ENCODE data around the gene TIMM10.
A peak's percentile ranks its signal among the peaks of the same experiment; 100 is the strongest.

TIMM10 gene

DNA sequence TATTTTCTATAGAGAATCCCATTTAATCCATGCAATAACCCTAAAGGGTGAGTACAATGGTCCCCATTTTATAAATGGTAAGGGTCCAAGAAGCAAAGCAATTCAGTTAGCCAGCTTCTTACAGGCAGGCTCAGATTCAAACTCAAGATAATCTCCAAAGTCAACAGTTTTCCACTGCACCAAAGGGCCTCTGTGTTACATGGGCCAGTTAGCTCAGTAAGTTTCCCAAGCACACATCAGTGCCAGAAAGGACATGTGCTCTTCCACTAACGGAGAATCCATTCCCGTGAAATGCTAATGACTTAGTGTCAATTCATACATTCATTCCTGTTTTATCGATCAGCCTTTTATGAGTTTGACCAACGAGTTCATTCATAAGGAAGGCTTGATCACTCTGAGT lies 26.0 kb downstream of the TIMM10 start:
- FAIRE-seq (no peak), DNase-seq (ENCODE audit: low spot score) (no peak)

DNA sequence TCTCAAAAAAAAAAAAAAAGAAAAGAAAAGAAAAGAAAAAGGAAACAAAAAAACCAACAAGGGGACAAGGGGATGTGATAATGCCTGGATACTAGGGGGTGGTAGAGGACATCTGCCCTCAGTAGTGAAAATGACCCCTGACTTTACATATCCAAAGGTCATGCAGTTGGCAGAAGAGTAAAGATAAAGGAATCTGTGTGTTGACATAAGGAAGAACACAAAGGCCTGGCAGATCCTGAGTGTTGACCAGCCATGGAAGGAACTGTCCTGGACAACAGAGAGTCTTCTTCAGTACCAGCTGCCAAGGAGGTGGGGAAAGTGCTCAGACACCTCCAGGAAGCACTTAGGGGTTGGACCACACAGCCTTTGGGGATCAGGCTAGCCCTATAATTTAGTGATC lies 27.7 kb downstream of the TIMM10 start:
- FAIRE-seq (no peak), DNase-seq (ENCODE audit: low spot score) (no peak)

DNA sequence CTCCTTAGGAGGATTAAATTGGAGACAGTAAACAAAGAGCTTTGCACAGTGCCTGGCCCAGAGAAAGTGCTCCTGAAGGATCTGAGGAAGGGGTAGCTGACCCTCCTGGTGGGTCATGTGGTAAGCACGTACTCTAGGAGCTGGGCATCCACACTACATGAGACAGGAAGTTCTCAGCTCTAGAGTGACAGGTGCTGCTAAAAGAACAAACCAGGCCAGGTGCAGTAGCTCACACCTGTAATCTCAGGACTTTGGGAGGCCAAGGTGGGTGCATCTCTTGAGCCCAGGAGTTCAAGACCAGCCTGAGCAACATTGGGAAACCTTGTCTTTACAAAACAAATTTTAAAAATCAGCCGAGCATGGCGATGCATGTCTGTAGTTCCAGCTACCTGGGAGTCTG lies 28.2 kb downstream of the TIMM10 start:
- DNase-seq (ENCODE audit: low spot score) (no peak), FAIRE-seq (no peak)

DNA sequence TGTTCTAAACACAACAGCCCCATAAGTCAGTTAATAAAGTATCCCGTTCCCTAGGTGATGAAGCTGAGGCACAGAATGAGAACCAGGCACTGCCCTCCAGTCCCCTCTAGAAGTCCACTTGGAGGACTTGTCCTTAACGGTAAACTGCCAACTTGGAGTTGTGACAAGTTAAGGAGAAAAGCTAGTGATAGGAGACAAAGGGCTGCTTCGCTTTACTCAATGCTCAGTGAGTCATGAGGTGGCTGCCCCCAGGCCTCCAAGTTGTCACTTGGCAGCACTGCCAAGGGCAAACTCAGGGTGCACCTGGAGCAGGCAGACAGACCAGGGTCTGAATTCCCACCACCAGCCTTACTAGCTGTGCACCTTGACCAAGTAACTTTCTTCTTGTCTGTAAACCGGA lies 28.6 kb downstream of the TIMM10 start:
- DNase-seq (ENCODE audit: low spot score) (no peak), FAIRE-seq (no peak)

DNA sequence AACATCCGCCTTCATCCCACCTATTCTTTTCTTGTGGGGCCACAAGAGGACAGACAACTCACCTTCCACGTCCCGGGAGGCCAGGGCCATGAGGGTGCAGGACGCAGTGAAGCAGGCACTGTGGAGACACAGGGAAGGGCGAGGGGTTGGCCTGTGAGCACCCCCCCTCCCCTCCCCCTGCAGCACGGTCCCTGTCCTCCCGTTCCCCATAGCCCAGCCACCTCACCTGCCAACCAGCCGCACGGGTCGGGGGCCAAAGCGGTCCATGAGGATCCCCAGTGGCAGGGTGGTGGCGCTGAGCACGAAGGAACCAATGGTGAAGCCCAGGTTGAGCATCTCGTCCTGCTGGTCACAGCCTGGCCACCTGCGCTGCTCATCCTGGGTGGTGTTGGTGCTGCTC lies 29.6 kb downstream of the TIMM10 start:
- FAIRE-seq (no peak), DNase-seq (ENCODE audit: low spot score) (no peak)

DNA sequence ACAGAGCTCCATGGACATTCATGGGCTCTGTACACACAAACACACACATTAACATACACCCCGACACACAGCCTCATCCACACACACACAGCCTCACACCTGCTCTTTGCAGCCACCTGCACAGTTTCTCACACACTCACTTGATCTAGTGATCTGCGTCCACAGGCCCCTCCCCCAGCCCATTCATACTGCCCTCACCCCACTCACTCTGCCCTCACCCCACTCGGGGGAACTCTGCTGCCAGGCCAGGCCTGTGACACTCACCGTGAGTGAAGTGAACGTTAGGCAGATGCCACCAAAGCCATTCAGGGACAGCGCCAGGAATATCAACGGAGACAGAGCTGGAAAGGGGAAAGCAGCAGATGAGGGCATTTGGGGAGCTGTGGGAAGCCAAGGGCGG lies 30.0 kb downstream of the TIMM10 start:
- no peak for DNase-seq (ENCODE audit: low spot score)
- FAIRE-seq: no peak

DNA sequence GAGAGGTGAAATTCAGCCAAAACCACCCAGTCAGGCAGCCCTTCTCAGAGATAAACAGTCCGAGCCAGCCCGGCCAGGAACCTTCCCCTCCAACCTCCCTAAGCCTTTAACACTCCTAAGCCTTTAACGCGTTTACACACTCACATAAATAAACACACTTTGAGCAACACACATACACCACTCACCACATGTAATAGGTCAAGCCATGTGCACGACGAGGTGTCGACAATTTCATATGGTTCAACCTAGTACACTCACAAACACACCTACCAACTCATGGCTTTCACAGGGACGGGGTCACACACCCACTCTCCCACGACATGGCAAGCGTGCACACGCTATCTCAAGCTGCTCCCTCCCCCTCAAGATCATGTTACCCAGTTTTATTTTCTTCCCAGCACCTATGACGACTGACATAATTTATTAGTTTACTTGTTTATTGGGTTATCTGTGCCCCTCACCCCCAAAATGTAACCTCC lies 30.5 kb downstream of the TIMM10 start:
- no peak for DNase-seq (ENCODE audit: low spot score)
- no peak for FAIRE-seq

DNA sequence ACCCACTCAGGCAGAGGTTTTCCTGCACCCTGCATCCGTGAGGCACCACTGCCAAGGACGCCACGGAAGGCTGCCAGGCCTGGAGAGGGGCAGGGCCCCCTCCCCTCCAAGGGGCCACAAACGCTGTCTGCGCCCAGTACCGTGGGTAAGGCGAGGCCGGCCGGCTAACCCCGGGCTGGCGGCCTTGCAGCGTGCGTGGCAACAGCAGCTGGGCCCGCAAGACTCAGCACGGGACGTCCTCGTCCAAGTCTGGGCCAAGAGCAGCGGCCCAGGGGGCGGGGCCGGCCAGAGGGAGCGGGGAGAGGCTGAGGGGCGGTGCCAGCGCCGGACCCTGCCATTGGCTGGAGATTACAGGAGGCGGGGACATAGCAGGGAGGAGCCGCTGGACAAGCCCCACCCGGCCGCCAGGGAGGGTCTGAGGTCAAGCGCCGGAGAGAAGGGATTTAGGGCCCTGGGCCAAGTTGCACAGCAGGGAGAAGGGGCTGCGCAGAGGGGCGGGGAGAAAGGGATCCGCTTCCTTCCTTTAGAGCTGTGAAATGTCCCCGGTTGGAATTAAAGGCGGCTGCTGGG lies 31.1 kb downstream of the TIMM10 start:
- DNase-seq (ENCODE audit: low spot score): no peak

DNA sequence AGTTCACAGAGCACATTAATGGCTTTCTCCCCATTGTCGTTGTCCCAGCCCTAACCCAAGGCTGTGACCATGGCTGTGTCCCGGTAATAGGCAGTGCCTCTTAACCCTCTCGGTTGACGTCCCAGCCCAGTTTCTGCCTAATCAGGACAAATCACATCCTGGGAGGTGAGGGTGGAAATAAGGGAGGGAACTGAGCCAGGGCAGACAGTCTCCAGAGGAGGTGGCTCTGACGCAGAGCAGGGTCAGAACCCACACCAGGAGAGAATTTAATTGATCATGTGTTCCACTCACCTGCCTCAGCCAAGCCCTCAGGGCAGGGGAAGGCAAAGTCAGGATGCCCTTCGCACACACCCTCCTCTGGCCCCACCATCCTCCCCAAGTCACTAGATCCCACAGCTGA lies 32.0 kb downstream of the TIMM10 start:
- no peak for DNase-seq (ENCODE audit: low spot score)
- FAIRE-seq: no peak

More for the DNA sequence above, 31.1 kb downstream of the TIMM10 start:
- FAIRE-seq: no peak

DNA sequence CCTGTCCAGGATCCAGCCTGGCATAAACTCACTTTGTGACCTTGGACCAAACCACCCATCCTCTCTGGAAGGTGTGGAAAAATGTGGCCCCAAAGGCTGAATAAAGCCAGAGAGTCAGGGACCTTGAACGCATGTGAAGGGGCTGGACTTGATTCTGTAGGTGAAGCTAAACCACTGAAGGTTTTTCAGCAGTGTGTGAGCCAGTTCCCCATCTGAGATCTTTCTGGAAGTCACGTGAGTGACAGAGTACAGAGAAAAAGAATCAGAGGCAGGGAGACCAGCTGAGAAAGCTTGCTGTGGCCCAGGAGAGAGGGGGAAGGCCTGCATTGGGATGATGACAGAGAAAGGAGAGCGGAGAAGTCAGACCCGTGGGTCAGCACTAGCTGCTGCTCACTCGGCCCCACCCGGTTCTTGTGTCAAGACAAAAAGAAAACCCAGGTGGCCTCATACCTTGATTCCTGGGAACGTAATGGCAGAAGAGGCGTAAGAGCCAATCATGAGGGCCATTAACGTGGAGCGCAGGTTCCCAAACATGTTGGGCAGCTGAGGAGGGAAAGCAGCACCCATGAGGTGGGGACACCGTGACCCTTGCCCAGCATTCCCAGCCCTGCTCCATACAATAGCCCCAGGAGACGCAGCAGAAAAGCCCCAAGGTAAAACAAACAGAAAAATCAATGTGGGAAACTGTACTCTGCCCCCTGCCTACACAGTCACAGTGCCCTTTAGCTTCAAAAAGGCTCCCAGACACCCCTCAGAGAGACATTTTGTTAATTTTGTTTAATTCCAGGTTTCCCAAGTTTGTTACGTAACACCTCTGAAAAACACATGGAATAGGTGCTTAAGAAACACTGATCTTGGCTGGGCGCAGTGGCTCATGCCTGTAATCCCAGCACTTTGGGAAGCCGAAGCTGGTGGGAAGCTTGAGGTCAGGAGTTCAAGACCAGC lies 33.0 kb downstream of the TIMM10 start:
- FAIRE-seq: no peak
- no peak for DNase-seq (ENCODE audit: low spot score)

DNA sequence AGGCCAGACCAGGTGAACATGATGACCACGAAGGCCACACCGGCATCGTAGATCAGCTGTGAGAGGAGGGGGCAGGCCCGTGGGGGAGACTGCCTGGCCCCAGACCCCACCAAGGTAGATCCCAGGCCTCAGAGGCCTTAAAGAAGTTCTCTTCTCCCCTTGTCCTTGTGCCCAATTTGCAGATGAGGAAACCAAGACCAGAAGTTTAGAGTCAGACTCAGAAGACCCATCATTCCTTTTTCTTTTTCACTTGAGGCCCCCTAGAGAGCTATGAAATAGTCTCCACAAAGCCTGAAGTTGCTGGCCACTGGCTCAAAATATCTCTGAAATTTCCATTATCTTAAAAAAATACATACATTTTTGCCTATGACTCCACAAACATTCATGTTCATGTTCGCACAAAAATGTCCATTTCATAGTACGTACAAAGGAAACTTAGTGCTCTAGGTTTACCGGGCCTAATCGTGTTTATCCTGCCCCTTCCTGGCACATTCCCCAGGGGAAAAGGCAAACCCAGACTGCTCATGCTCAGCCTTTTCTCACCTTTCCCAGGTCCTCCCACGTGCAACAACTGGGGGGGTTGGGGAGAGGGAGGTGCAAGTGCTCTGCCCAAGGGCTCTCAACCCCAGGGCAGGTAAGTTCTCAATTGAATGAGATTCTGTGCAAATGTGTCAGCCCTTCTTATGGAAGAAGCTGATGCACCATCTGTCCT lies 34.3 kb downstream of the TIMM10 start:
- DNase-seq (ENCODE audit: low spot score) (no peak), FAIRE-seq (no peak)

DNA sequence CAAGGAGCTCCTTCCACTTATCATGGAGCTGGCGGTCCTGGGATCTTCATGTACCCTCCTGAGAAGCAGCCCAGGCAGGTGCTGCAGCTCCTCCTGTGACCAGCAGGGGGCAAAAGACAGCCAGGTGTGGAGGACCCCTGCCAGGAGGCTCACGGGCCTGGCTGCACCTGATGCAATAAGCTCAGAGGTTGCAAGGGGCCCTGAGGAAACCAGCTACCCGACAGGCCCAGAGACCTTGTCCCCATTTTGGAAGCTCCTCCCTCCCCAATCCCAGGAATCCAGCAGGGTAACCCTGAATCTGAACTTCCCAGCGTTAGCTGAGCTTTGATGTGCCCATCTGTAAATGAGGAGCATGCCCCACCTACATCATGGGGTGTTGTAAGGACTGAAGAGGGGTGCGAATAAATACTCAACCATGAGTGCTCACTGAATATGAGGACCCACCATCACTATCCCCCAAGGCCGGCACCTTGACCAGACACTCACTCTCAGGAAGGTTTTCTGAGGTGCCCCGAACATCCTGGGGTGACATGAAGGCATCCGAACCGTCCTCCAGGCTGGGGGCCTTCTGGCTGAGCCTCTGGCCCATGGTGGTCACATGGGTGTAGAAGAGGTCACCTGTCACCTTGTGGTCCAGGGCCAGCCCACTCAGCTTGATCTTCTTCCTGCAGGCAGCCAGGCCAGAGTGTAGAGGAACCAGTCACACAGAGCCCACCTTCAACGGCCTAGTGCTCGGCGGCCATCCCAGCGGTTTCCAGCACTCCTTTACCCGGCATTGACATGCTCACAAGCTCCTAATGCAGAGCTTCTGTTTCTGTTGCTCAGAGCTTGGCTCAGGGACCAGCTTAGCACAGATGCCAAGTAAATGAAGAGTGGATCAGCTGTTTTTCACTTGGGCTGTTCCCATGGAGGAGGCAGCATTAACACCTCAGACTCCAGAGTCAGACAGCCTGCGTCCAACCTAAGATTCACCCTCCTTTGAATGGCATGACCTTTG lies 36.7 kb downstream of the TIMM10 start:
- DNase-seq (ENCODE audit: low spot score) (peak; percentile 12), FAIRE-seq (no peak)

DNA sequence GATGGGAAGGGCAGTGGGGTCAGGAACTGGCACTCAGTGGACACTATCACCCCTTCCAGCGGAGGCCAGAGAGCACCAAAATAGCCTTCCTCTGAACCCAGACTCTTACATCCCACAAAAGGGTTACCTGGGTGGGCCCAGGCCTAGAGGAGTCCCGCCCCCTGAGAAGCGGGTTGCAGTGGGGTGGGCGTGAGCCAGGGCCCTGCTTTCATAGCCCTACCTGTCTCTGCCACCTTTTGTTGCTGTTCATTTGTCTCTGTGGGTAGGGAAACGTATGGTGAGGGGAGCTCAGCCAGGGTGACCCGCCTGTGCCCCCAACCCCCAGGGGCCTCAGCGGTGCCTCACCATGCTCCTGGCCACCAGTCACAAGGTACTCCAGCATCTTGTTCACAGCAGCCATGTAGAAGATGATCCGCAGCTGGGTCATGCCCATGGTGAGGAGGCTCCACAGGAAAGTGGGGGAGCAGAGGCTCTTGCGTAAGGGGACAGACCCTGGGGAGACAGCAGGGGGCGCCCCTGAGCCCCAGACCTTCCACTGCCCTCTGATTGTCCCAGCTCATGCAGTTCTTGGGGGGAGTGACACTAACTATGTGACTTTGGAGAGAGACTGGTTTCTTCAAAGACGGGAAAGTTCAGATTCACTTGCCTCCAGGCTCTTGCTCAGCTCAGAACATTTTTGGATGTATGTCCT lies 39.0 kb downstream of the TIMM10 start:
- FAIRE-seq (no peak), DNase-seq (ENCODE audit: low spot score) (no peak)

DNA sequence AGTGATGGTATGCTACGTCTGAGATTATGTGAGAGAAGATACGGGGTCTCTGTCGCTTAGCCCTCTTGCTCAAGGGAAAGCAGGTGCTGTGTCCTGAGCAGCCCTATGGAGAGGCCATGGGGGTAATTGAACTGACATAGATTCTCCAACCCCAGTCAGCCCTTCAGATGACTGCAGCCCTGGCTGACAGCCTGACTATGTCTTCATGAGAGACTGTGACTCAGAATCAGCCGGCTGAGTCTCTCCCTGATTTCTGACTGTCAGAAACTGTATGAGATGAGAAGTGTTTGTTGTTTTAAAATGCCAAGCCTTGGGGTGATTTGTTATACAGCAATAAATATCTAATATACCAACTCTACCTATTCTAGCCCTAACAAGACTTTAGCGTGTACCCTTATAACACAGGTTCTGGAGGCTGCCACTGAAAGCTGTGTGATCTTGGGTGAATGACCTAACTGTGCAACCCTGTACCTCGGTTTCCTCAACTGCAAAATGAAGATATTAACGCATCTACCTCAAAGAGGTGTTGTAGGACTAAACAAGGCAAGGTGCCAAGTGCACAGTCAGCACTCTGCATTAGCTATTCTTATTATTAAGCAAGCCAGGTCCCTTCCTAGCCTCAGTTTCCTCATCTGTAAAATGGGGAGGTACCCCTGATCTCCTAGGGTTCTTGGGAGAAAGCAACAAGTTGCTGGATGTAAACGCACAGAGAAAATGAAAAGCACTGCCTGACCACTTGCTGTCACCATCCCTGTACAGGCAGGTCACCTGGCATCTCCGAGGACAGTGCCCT lies 39.9 kb downstream of the TIMM10 start:
- DNase-seq (ENCODE audit: low spot score) (no peak), FAIRE-seq (no peak)

DNA sequence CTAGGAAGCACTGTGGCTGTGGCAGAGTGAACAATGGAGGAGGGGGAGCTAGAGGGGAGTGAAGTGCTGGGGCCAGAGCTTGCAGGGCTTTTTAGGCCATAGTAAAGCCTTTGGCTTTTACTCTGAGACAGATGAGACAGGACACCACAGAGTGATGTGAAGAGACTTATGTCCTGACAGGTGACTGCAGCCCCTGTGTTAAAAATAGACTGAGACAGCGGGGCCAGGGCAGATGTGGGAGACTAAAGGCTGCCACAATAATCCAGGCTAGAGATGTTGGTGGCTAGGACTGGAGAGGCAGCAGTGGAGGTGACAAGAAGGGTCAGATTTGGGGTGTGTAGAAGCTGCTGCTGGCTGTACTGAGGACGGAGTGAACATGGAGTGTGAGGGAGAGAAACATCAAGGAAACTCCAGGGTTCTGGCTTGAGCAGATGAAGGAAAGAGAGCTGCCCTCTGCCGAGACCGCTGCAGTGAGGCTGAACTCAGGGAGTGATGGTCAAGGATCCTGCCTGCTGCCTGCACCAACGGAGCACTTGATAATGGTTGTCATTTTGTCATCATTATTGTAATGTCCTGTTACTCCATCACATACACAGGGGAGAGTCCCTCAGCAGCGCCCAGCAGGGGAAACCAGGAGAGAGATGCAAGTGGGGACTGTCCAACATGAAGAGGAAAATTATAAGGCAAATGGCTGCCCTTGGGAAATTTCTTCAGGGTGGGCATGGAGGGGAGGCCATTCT lies 42.5 kb downstream of the TIMM10 start:
- no peak for FAIRE-seq
- DNase-seq (ENCODE audit: low spot score): no peak

DNA sequence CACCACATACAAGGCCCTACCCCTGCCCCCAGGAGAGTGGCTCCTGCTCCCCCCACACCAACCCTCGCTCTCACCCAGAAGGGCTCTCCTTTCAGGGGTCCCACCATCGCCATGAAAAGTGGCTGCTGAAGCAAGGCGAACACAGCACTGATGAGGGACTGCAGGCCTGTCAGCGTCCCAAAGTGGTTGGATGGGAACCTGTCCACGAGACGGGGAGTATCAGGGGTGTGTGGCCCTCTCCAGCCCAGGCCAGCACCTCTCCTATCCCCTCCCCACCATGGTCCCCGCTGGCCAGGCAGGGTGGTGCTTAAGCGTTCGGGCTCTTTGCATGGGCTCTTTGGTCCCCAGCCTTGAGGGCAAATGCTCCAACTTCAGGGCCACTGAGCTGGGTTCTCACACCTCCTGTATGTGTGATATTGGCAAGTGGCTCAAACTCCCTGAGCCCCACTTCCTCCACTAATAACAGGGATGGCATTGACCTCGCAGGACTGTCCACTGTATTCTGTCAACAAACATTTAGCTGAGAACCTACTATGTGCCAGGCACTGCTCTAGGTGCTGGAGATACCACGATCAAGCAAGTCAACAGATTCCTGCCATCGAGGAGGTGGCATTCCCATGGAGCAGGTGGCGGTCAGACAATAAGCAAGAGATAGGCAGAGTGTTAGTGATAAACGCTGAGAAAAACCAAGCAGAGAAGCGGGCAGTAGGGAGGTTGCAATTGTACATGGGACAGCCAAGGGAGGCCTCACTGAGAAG lies 43.4 kb downstream of the TIMM10 start:
- no peak for DNase-seq (ENCODE audit: low spot score)
- FAIRE-seq: no peak

DNA sequence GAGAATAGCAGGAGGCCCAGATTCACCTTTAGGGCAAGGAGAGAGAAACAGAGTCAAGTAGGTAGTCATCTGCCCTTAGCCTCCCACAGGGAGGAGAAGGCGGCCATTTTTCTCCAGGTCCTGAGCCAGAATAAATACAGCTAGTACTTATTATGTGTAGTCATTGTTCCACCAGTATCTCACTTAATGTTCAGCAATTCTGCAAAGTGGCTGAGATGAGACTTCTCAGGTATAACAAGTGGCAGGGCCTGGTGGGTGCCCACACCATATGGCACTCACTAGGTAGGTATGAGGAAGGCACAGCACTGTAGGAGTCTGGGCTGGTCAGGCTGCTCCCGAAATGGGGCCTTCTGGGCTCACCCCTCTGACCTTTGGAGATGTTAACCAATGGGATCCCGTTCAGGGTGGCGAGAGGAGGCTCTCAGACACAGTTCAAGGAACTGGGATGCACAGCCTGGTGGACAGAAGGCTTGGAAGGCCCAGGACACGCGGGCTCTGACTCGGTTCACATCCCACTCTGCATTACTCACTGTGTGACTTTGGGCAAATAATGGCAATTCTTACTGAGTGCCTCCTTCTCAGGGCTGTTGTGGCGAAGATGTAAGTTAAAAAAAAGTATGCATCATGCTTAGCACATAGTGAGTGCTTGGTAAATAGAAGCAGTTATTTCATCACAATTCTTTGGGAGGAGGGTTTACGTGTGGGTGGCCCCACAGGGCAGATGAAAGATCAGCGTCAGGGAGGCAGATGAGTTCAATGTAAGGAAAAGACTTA lies 45.1 kb downstream of the TIMM10 start:
- FAIRE-seq (no peak), DNase-seq (ENCODE audit: low spot score) (no peak)

Data from RCC 7860 (cell line).